Measurements from ENCODE around the gene OOSP3.
A peak's percentile ranks its signal among the peaks of the same experiment; 100 is the strongest.
"Not testable (repeated sequence)": the region's sequence is repeated elsewhere in the genome, so short reads cannot be mapped to it uniquely, and the experiment has no call there.

The OOSP3 gene

GRCh38 chr11:59878575-59878974 lies at the start of gene OOSP3:
TSS of gene OOSP3 (plus strand) at chr11:59878782. CDS start at chr11:59878809, 27 bp downstream.
- no peak for DNase-seq (ENCODE audit: low spot score)

GRCh38 chr11:59829358-59829757 lies 49.2 kb upstream of the OOSP3 start:
- no peak for DNase-seq (ENCODE audit: low spot score)

GRCh38 chr11:59833602-59834001 lies 45.0 kb upstream of the OOSP3 start:
- no peak for DNase-seq (ENCODE audit: low spot score)

- no peak for DNase-seq (ENCODE audit: low spot score)
Measured at GRCh38 chr11:59839615-59840014, 39.0 kb upstream of the OOSP3 start.

- DNase-seq (ENCODE audit: low spot score): no peak
Measured at GRCh38 chr11:59841514-59841913, 37.1 kb upstream of the OOSP3 start.

- no peak for DNase-seq (ENCODE audit: low spot score)
Measured at GRCh38 chr11:59842316-59842715, 36.3 kb upstream of the OOSP3 start.

GRCh38 chr11:59845399-59845798 lies 33.2 kb upstream of the OOSP3 start, which contains the start of gene CBLIF:
TSS of gene CBLIF (minus strand) at chr11:59845499. CDS start at chr11:59845453, 46 bp downstream.
- DNase-seq (ENCODE audit: low spot score): no peak

- no peak for DNase-seq (ENCODE audit: low spot score)
Measured at GRCh38 chr11:59846556-59846955, 32.0 kb upstream of the OOSP3 start.

GRCh38 chr11:59847626-59848025 lies 31.0 kb upstream of the OOSP3 start:
- no peak for DNase-seq (ENCODE audit: low spot score)

GRCh38 chr11:59848439-59848838 lies 30.1 kb upstream of the OOSP3 start:
- DNase-seq (ENCODE audit: low spot score): not testable (repeated sequence)

GRCh38 chr11:59849129-59849528 lies 29.5 kb upstream of the OOSP3 start:
- peak; percentile 45 for DNase-seq (ENCODE audit: low spot score)

- DNase-seq (ENCODE audit: low spot score): not testable (repeated sequence)
Measured at GRCh38 chr11:59849551-59849950, 29.0 kb upstream of the OOSP3 start.

GRCh38 chr11:59851416-59851815 lies 27.2 kb upstream of the OOSP3 start:
- not testable (repeated sequence) for DNase-seq (ENCODE audit: low spot score)

GRCh38 chr11:59854871-59855270 lies 23.7 kb upstream of the OOSP3 start:
- DNase-seq (ENCODE audit: low spot score): no peak

- DNase-seq (ENCODE audit: low spot score): peak; percentile 65
Measured at GRCh38 chr11:59857439-59858434, 20.8 kb upstream of the OOSP3 start.

- no peak for DNase-seq (ENCODE audit: low spot score)
Measured at GRCh38 chr11:59859673-59860072, 18.9 kb upstream of the OOSP3 start.

- DNase-seq (ENCODE audit: low spot score): no peak
Measured at GRCh38 chr11:59862252-59862651, 16.3 kb upstream of the OOSP3 start.

- no peak for DNase-seq (ENCODE audit: low spot score)
Measured at GRCh38 chr11:59865031-59865430, 13.6 kb upstream of the OOSP3 start.

GRCh38 chr11:59866397-59866796 lies 12.2 kb upstream of the OOSP3 start, which contains the start of gene TCN1:
TSS of gene TCN1 (minus strand) at chr11:59866487. CDS start at chr11:59866470, 17 bp downstream.
- peak; percentile 35 for DNase-seq (ENCODE audit: low spot score)

- no peak for DNase-seq (ENCODE audit: low spot score)
Measured at GRCh38 chr11:59866836-59867235, 11.7 kb upstream of the OOSP3 start.

- no peak for DNase-seq (ENCODE audit: low spot score)
Measured at GRCh38 chr11:59867946-59868345, 10.6 kb upstream of the OOSP3 start.

- DNase-seq (ENCODE audit: low spot score): no peak
Measured at GRCh38 chr11:59872076-59872475, 6.5 kb upstream of the OOSP3 start.

- DNase-seq (ENCODE audit: low spot score): no peak
Measured at GRCh38 chr11:59875856-59876519, 2.6 kb upstream of the OOSP3 start.

Data from LoVo (cell line).